ENCODE measurements around the gene RAB30.

Gene RAB30

GRCh38 chr11:83014951-83015350, 56.7 kb downstream of the RAB30 start:
- TF ChIP-seq, protein P1, sequence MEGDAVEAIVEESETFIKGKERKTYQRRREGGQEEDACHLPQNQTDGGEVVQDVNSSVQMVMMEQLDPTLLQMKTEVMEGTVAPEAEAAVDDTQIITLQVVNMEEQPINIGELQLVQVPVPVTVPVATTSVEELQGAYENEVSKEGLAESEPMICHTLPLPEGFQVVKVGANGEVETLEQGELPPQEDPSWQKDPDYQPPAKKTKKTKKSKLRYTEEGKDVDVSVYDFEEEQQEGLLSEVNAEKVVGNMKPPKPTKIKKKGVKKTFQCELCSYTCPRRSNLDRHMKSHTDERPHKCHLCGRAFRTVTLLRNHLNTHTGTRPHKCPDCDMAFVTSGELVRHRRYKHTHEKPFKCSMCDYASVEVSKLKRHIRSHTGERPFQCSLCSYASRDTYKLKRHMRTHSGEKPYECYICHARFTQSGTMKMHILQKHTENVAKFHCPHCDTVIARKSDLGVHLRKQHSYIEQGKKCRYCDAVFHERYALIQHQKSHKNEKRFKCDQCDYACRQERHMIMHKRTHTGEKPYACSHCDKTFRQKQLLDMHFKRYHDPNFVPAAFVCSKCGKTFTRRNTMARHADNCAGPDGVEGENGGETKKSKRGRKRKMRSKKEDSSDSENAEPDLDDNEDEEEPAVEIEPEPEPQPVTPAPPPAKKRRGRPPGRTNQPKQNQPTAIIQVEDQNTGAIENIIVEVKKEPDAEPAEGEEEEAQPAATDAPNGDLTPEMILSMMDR (conservative IDR thresholded peaks at IDR 0.05), result no peak
- no peak overlapping the region for H3K27ac ChIP-seq

DNA sequence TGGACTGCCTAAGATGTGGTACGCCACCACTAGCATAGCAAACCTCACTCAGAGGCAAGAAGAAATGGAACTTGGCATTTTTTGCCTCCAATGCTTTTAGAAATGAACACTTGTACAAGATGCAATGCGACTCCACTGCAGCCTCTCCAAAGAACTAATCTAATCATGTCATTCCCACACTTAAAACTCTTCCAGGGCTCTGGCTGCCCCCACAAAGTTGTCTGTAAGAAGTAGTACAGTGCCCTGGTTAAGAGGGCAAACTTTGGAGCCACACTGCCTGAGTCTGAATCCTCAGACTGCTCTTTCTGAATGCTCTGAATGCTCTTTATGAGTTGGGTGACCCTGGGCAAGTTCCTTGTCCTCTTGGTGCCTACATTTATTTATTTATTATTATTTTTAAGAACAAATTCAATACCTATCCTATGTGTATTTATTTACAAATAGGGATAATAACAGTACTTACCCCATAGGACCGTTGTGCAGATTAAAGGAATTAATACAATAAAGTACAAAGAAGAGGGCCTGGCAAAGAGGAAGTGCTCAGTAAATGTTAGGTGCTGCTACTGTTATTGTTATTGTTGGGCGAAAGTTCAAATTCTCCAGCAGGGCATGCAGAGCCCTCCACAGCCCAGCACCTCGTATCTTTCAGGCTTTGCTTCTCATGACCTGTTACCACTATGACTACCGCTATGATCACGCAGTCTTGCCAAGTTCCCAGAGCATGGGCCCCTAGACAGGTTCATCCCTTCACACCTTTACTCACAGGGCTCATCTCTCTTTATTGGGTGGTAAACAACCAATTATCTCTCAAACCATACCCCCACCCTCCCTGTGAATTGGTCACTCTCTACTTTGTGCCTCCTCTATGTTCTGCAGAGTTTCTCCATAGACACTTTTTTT, 59.3 kb downstream of the RAB30 start:
- TF ChIP-seq, protein P1 (conservative IDR thresholded peaks at IDR 0.05), result no peak
- H3K27ac ChIP-seq, result peak overlapping the region; percentile 7; the same call in 1 of the 2 replicates

GRCh38 chr11:83011333-83012167, 60.1 kb downstream of the RAB30 start:
- TF ChIP-seq, protein P1 (conservative IDR thresholded peaks at IDR 0.05), result no peak
- 0 out of 2 replicates have a peak overlapping the region, but pooled peaks have one; percentile 1 for H3K27ac ChIP-seq

GRCh38 chr11:83009999-83010398, 61.7 kb downstream of the RAB30 start:
- TF ChIP-seq, protein P1 (conservative IDR thresholded peaks at IDR 0.05), result no peak
- no peak overlapping the region for H3K27ac ChIP-seq

DNA sequence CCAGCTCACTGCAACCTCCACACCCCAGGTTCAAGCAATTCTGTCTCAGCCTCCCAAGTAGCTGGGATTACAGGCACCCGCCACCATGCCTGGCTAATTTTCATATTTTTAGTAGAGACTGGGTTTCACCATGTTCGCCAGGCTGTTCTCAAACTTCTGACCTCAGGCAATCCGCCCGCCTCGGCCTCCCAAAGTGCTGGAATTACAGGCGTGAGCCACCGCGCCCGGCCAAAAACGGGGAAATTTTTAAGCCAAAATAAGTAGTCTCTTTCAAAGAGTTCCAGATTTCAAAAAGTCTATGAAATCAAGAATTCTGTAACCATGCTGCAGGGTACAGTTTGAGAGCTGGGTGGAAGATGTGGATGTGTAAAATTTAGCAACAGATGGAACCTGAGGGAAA, 62.6 kb downstream of the RAB30 start:
- peak overlapping the region; percentile 91 for H3K27ac ChIP-seq

DNA sequence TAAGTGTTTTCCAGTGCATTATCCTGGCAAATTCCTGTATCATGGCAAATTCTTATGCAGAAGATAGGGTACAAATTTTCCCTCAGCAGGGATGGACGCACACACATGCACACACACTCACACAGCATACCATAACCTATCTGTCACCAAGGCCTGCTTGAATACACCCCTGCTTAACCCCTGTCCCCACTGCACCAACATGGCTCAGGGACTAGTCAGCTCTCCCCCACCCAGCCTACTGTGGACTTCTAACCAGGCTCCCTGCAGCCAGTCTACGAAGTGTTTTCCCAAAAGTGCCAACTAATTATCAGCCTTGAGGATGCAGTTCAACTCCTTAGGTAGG, 63.1 kb downstream of the RAB30 start:
- TF ChIP-seq, protein P1 (conservative IDR thresholded peaks at IDR 0.05), result no peak
- H3K27ac ChIP-seq, result peak overlapping the region; percentile 91

GRCh38 chr11:83007909-83008580, 63.7 kb downstream of the RAB30 start:
- TF ChIP-seq, protein P1 (conservative IDR thresholded peaks at IDR 0.05), result no peak
- H3K27ac ChIP-seq, result peak overlapping the region; percentile 91

All from VCaP (cell line).